Endothelial cell of umbilical vein (primary cell): Measurements from ENCODE around the gene LYRM2. TPM values are rescaled to one million over a fixed set of nuclear protein-coding genes. Genes with fewer than 3 reads are reported as not detected.

Source experiments
- Bru-seq: library from RNA; stranded (reverse); fragments of 400-500 nt; gene quantifications from one replicate; lab custom pipeline; 2021; lab: Mats Ljungman, UMichigan
- BruChase-seq, 2 experiments: library from RNA; stranded (reverse); fragments of 400-500 nt; gene quantifications; one replicate each; lab custom pipeline; 2021; lab: Mats Ljungman, UMichigan
- BruUV-seq: library from RNA; stranded (reverse); fragments of 400-500 nt; replicated peaks from 2 replicates; lab custom pipeline; 2021; lab: Mats Ljungman, UMichigan
- CTCF ChIA-PET: fragments of 300-600, 350-600 bp; sonication (Branson Sonifier 250); formaldehyde crosslinking; loops from one replicate; lab custom pipeline; 2021; ENCODE audit warnings: antibody characterized with exemption, inconsistent platforms; lab: Charles Lee
- POLR2A ChIA-PET: fragments of 300-600, 350-600 bp; sonication (Branson Sonifier 250); formaldehyde crosslinking; loops from one replicate; lab custom pipeline; 2021; ENCODE audit warnings: antibody characterized with exemption, inconsistent platforms; lab: Charles Lee
- DNase-seq: peaks from one replicate; pipeline ENCODE4 v3.0.0-alpha.2; 2011; ENCODE audit warnings: low read depth, low spot score
- FAIRE-seq: peaks from 2 replicates; lab custom pipeline; 2011; peaks lifted over from hg19 to GRCh38; lab: Jason Lieb, UNC
- H2AFZ ChIP-seq: 2 replicates; pipeline ENCODE4 v1.6.0; 2012; ENCODE audit warnings: low read depth, low read length, control low read depth, inconsistent platforms
- H3K27ac ChIP-seq: 2 replicates; pipeline ENCODE4 v1.5.1; 2011; ENCODE audit warnings: low read depth, mild to moderate bottlenecking, control low read depth, low read length, moderate library complexity; ENCODE audit not compliant: insufficient read depth
- H3K27me3 ChIP-seq, 2 experiments: 2 replicates each; pipeline versions ENCODE4 v1.6.0 to v1.6.1; 2011; ENCODE audit warnings: low read length in 2 of 2, mixed read lengths in 1 of 2; ENCODE audit not compliant: control insufficient read depth in 2 of 2, insufficient read depth in 2 of 2
- H3K36me3 ChIP-seq, 2 experiments: 2 replicates in 1 of 2; 3 replicates in 1 of 2; pipeline ENCODE4 v1.5.1; 2011; ENCODE audit warnings: low read length in 2 of 2, mild to moderate bottlenecking in 1 of 2, moderate library complexity in 1 of 2; ENCODE audit not compliant: control insufficient read depth in 2 of 2, insufficient read depth in 2 of 2; ENCODE audit errors: extremely low read depth in 1 of 2
- H3K4me1 ChIP-seq: 3 replicates; pipeline ENCODE4 v1.5.1; 2011; ENCODE audit warnings: mild to moderate bottlenecking, low read length; ENCODE audit not compliant: control insufficient read depth, insufficient read depth; ENCODE audit errors: extremely low read depth
- H3K4me2 ChIP-seq: 2 replicates; pipeline ENCODE4 v1.6.1; 2011; ENCODE audit warnings: low read length, control low read depth, mixed read lengths; ENCODE audit not compliant: insufficient read depth
- H3K4me3 ChIP-seq, 3 experiments: fragments of 200-600 bp in 1 of 3; sonication (generic), shearing (Covaris generic) in 1 of 3; replicated peaks in 1 of 3; 2 replicates each; pipeline ENCODE4 v1.5.1; 2011 to 2016; ENCODE audit warnings: control low read depth in 3 of 3, low read length in 3 of 3, mild to moderate bottlenecking in 2 of 3, inconsistent platforms in 1 of 3, low read depth in 1 of 3, moderate library complexity in 1 of 3; ENCODE audit not compliant: insufficient read depth in 1 of 3
- H3K79me2 ChIP-seq: 2 replicates; pipeline ENCODE4 v1.6.0; 2012; ENCODE audit warnings: low read length, inconsistent platforms; ENCODE audit not compliant: control insufficient read depth, insufficient read depth
- H3K9ac ChIP-seq: replicated peaks from 2 replicates; pipeline ENCODE3; 2011; ENCODE audit warnings: low read length, control low read depth; ENCODE audit not compliant: insufficient read depth; ENCODE audit errors: extremely low read depth
- H3K9me1 ChIP-seq: replicated peaks from 3 replicates; pipeline ENCODE4 v1.6.0; 2011; ENCODE audit warnings: mild to moderate bottlenecking, low read length; ENCODE audit not compliant: control insufficient read depth, insufficient read depth; ENCODE audit errors: extremely low read depth
- H3K9me3 ChIP-seq: replicated peaks from 2 replicates; pipeline ENCODE4 v1.5.1; 2012; ENCODE audit warnings: low read length, inconsistent platforms; ENCODE audit not compliant: control insufficient read depth, insufficient read depth
- H4K20me1 ChIP-seq: replicated peaks from 2 replicates; pipeline ENCODE3; 2011; ENCODE audit warnings: mild to moderate bottlenecking, low read length; ENCODE audit not compliant: control insufficient read depth, insufficient read depth; ENCODE audit errors: extremely low read depth
- CTCF ChIP-seq, 2 donors: IDR thresholded peaks; 1 replicate in 1 of 2; 2 replicates in 1 of 2; pipeline ENCODE4 v1.5.1; 2011; ENCODE audit warnings: low read length in 2 of 2, mild to moderate bottlenecking in 2 of 2, moderate library complexity in 2 of 2, control low read depth in 1 of 2, inconsistent platforms in 1 of 2, low read depth in 1 of 2; ENCODE audit not compliant: insufficient read depth in 1 of 2; ENCODE audit errors: extremely low read depth in 1 of 2
- EZH2 ChIP-seq: IDR thresholded peaks from 2 replicates; pipeline ENCODE4 v1.6.1; 2012; ENCODE audit warnings: borderline replicate concordance, low read depth, mild to moderate bottlenecking, moderate library complexity, low read length, inconsistent platforms; ENCODE audit not compliant: severe bottlenecking
- FOS ChIP-seq: IDR thresholded peaks from 2 replicates; pipeline ENCODE4 v1.6.1; 2011; ENCODE audit warnings: mild to moderate bottlenecking, low read length, moderate library complexity, borderline replicate concordance; ENCODE audit not compliant: insufficient read depth
- GATA2 ChIP-seq: IDR thresholded peaks from 2 replicates; pipeline ENCODE4 v1.7.0; 2011; ENCODE audit warnings: low read depth, mild to moderate bottlenecking, moderate library complexity, mixed read lengths, low read length; ENCODE audit not compliant: insufficient read length, insufficient read depth
- JUN ChIP-seq: IDR thresholded peaks from 2 replicates; pipeline ENCODE4 v1.6.1; 2011; ENCODE audit warnings: borderline replicate concordance, low read depth; ENCODE audit not compliant: insufficient read length, insufficient read depth
- MAX ChIP-seq: IDR thresholded peaks from 2 replicates; pipeline ENCODE4 v1.6.1; 2011; ENCODE audit not compliant: insufficient read depth, insufficient read length
- MYC ChIP-seq: IDR thresholded peaks from one replicate; pipeline ENCODE4 v1.6.1; 2011; ENCODE audit warnings: mild to moderate bottlenecking, low read depth, low read length
- POLR2A ChIP-seq: IDR thresholded peaks from 2 replicates; pipeline ENCODE4 v1.6.1; 2012; ENCODE audit warnings: low read depth, mild to moderate bottlenecking, control low read depth, low read length
- POLR2AphosphoS5 ChIP-seq: IDR thresholded peaks from 2 replicates; pipeline ENCODE4 v1.6.1; 2012; ENCODE audit warnings: low read depth, mild to moderate bottlenecking, control low read depth, low read length, moderate library complexity; ENCODE audit not compliant: insufficient read depth
- dilution Hi-C: fragments of 300-500 bp; cut with MboI; formaldehyde crosslinking; loops from one replicate; pipeline ENCODE4 v1.15.0; 2019; ENCODE audit warnings: low sequenced_read_pairs; ENCODE audit not compliant: extremely low pct_ligation_motif_present
- intact Hi-C: fragments of 100-400 bp; cut with micrococcal nuclease; formaldehyde crosslinking; loops from one replicate; pipeline ENCODE4 v1.10.0; 2022
- long read RNA-seq: library from polyadenylated mRNA; stranded (forward); transcript quantifications from one replicate; pipeline ENCODE4 v2.0.0, GENCODE V29; 2021
- polyA minus RNA-seq, 3 experiments: library from RNA; depleted of rRNA, polyadenylated mRNA; stranded (reverse); fragments of >200 nt; gene quantifications; 1 replicate in 1 of 3; 2 replicates in 2 of 3; pipeline ENCODE4 v1.2.3, GENCODE V29; 2011
- polyA plus RNA-seq, 4 experiments: library from polyadenylated mRNA; depleted of rRNA in 3 of 4; stranded (reverse) in 3 of 4; unstranded in 1 of 4; fragments of >200 nt; gene quantifications; 2 replicates each; pipeline versions ENCODE4 v1.2.1 to v1.2.3, GENCODE V29; 2011 to 2012; ENCODE audit warnings: missing spikeins in 1 of 4
- total RNA-seq: library from RNA; stranded (reverse); gene quantifications from 2 replicates; pipeline ENCODE4 v1.2.3, GENCODE V29; 2021

LYRM2 gene
- 37.7 and 41.9 TPM in 2 replicates for total RNA-seq
- polyA plus RNA-seq = 6.3 and 11.8 TPM in 2 replicates
- polyA plus RNA-seq (2011; cell fraction: cytosol; rRNA removed) = 25.8 and 28.9 TPM in 2 replicates
- polyA plus RNA-seq (2011; cell fraction: nucleus; rRNA removed) = 7.1 and 9.9 TPM in 2 replicates
- polyA plus RNA-seq (2012) = 25.2 and 37.6 TPM in 2 replicates
- polyA minus RNA-seq = 5.3 and 5.8 TPM in 2 replicates
- 7.9 TPM for polyA minus RNA-seq (2011; cell fraction: cytosol; rRNA and poly(A)+ RNA removed)
- polyA minus RNA-seq (2011; cell fraction: nucleus; rRNA and poly(A)+ RNA removed) = 7.3 and 12.1 TPM in 2 replicates
- Bru-seq, nascent RNA = percentile 48 among the genes with signal in this experiment
- BruChase-seq, experiment 1, labeled RNA remaining after a 6-hour chase = percentile 59 among the genes with signal in this experiment
- BruChase-seq, experiment 2, labeled RNA remaining after a 2-hour chase = percentile 55 among the genes with signal in this experiment
- long read RNA-seq, full-length matches to known transcripts = 100 of 110 reads
- long read RNA-seq, partial matches to known transcripts = 1 of 110 reads
- long read RNA-seq, other reads (novel, unspliced or antisense) = 9 of 110 reads

- peak within 1 kb of the TSS; percentile 98 for H3K9ac ChIP-seq
- POLR2A ChIA-PET = no interaction called here
- TSS peak; percentile 71 for BruUV-seq
- peaks cover 7% of the 10 kb centered on the region for H3K79me2 ChIP-seq
- peaks cover 12% of the 10 kb centered on the region for H3K4me1 ChIP-seq
- H3K4me3 ChIP-seq = peak within 1 kb of the TSS; percentile 80 to 84 (median 83)
- H4K20me1 ChIP-seq = no peaks in the 10 kb centered on the region
- peak within 1 kb of the TSS; percentile 98 for H3K4me2 ChIP-seq
- peak within 1 kb of the TSS; percentile 98 for H2AFZ ChIP-seq
- CTCF ChIA-PET = interaction anchor here (0.8 to 2.2 kb wide), 6 partner anchors 9 to 327 kb away, joined by 3 to 6 read pairs (median 5); no protein-coding TSS in a partner anchor
- H3K9me3 ChIP-seq = no peaks in the 10 kb centered on the region
- dilution Hi-C loops (no loop called here), intact Hi-C loops (loop anchor here (2.0 kb wide), 2 partner anchors 340 to 558 kb away; partner anchors contain the start of gene PNRC1)
- FAIRE-seq = peak; percentile 91
- peak; percentile 96 for DNase-seq
- no peaks in the 10 kb centered on the region for H3K27me3 ChIP-seq
- peak; percentile 85 for TF ChIP-seq POLR2A
- TF ChIP-seq POLR2AphosphoS5 = peak; percentile 93
- TF ChIP-seq MYC = no peak
- H3K27ac ChIP-seq = peak within 1 kb of the TSS; percentile 92
- H3K36me3 ChIP-seq = peaks cover 5 to 7% of the 10 kb centered on the region in 2 experiments
- no peaks in the 10 kb centered on the region for H3K9me1 ChIP-seq
Observed at GRCh38 chr6:89638320-89639195, at the start of gene LYRM2. TSS of gene LYRM2 (minus strand) at chr6:89638747. CDS start at chr6:89638716, 31 bp downstream.

- TF ChIP-seq MYC (no peak), CTCF (IDR thresholded peaks at IDR 0.05; ENCODE audit: extremely low read depth in 1 of 2, insufficient read depth in 1 of 2, low read depth in 1 of 2, low read length in 2 of 2) (no peak), JUN (no peak), POLR2A (no peak), FOS (no peak), GATA2 (no peak), MAX (no peak), EZH2 (no peak), POLR2AphosphoS5 (no peak)
- Histone ChIP-seq H3K36me3 (peaks cover 14 to 25% of the 10 kb centered on the region in 2 experiments), H3K27ac (no peak overlapping the region), H4K20me1 (no peaks in the 10 kb centered on the region), H3K79me2 (no peaks in the 10 kb centered on the region), H3K4me1 (no peaks in the 10 kb centered on the region), H3K4me3 (no peak overlapping the region), H3K9me3 (no peaks in the 10 kb centered on the region), H3K4me2 (no peak overlapping the region), H2AFZ (no peak overlapping the region), H3K9me1 (no peaks in the 10 kb centered on the region), H3K27me3 (no peaks in the 10 kb centered on the region), H3K9ac (no peak overlapping the region)
- intact Hi-C loops (no loop called here), dilution Hi-C loops (no loop called here)
- ChIA-PET POLR2A (no interaction called here), CTCF (no interaction called here)
- no TSS peak for BruUV-seq
- DNase-seq (no peak), FAIRE-seq (no peak)
Observed at GRCh38 chr6:89688328-89688727, 49.8 kb upstream of the LYRM2 start.
